Chondrocyte (in vitro differentiated cells): ENCODE measurements around the gene SPSB1. TPM values are rescaled to one million over a fixed set of nuclear protein-coding genes. Genes with fewer than 3 reads are reported as not detected.

Experiments used
- DNase-seq: peaks from one replicate; pipeline ENCODE4 v3.0.0; 2021; ENCODE audit warnings: mixed read lengths, low spot score
- H3K27ac Mint-ChIP-seq: one replicate; pipeline ENCODE4 v1.8.0; 2021; ENCODE audit warnings: mild to moderate bottlenecking, moderate library complexity, mixed read lengths; ENCODE audit not compliant: unreplicated experiment
- H3K27me3 Mint-ChIP-seq: 2 replicates; pipeline ENCODE4 v1.8.0; 2021; ENCODE audit warnings: low read depth, mixed read lengths
- H3K36me3 Mint-ChIP-seq: 2 replicates; pipeline ENCODE4 v1.8.0; 2021; ENCODE audit warnings: low read depth, mixed read lengths
- H3K4me1 Mint-ChIP-seq: 2 replicates; pipeline ENCODE4 v1.8.0; 2021; ENCODE audit warnings: low read depth, mild to moderate bottlenecking, mixed read lengths
- H3K4me3 Mint-ChIP-seq: one replicate; pipeline ENCODE4 v1.8.0; 2021; ENCODE audit warnings: mild to moderate bottlenecking, moderate library complexity, mixed read lengths; ENCODE audit not compliant: unreplicated experiment
- H3K9me3 Mint-ChIP-seq: 2 replicates; pipeline ENCODE4 v1.8.0; 2021; ENCODE audit warnings: low read depth, mixed read lengths
- CTCF ChIP-seq: fragments of 200-600 bp; sonication (generic); IDR thresholded peaks from 2 replicates; pipeline ENCODE4 v1.5.0; 2021; ENCODE audit warnings: antibody characterized with exemption, mild to moderate bottlenecking, moderate library complexity
- total RNA-seq: library from RNA; stranded (reverse); gene quantifications from 3 replicates; pipeline ENCODE4 v1.2.1, GENCODE V29; 2021

Gene SPSB1
- total RNA-seq, 1 donor from 2014 or later: 173 TPM

- Mint-ChIP-seq H3K36me3 (peaks cover 22% of the 10 kb centered on the region), H3K27ac (peak overlapping the region; percentile 93), H3K4me3 (no peak overlapping the region), H3K9me3 (no peaks in the 10 kb centered on the region), H3K27me3 (no peaks in the 10 kb centered on the region), H3K4me1 (peaks cover 98% of the 10 kb centered on the region)
- TF ChIP-seq CTCF: no peak
- no peak for DNase-seq
Observed at GRCh38 chr1:9324246-9325096, 31.8 kb downstream of the SPSB1 start.

GRCh38 chr1:9326596-9326995 is 33.9 kb downstream of the SPSB1 start:
- no peaks in the 10 kb centered on the region for H3K9me3 Mint-ChIP-seq
- H3K27me3 Mint-ChIP-seq: no peaks in the 10 kb centered on the region
- DNase-seq: no peak
- no peak overlapping the region for H3K4me3 Mint-ChIP-seq
- peaks cover 22% of the 10 kb centered on the region for H3K36me3 Mint-ChIP-seq
- H3K4me1 Mint-ChIP-seq: peaks cover 96% of the 10 kb centered on the region
- TF ChIP-seq CTCF: no peak
- H3K27ac Mint-ChIP-seq: peak overlapping the region; percentile 93

- no peak for DNase-seq
- no peak for TF ChIP-seq CTCF
- H3K27ac Mint-ChIP-seq: peak overlapping the region; percentile 87
- no peaks in the 10 kb centered on the region for H3K27me3 Mint-ChIP-seq
- H3K36me3 Mint-ChIP-seq: peaks cover 24% of the 10 kb centered on the region
- no peaks in the 10 kb centered on the region for H3K9me3 Mint-ChIP-seq
- H3K4me1 Mint-ChIP-seq: peaks cover 96% of the 10 kb centered on the region
- no peak overlapping the region for H3K4me3 Mint-ChIP-seq
Observed at GRCh38 chr1:9328201-9328600, 35.5 kb downstream of the SPSB1 start.

GRCh38 chr1:9328715-9329114 is 36.0 kb downstream of the SPSB1 start:
- DNase-seq: no peak
- Mint-ChIP-seq H3K4me3 (peak overlapping the region; percentile 10), H3K9me3 (no peaks in the 10 kb centered on the region), H3K4me1 (peaks cover 96% of the 10 kb centered on the region), H3K27ac (peak overlapping the region; percentile 87), H3K27me3 (no peaks in the 10 kb centered on the region), H3K36me3 (peaks cover 23% of the 10 kb centered on the region)
- no peak for TF ChIP-seq CTCF

- peaks cover 26% of the 10 kb centered on the region for H3K36me3 Mint-ChIP-seq
- no peak for DNase-seq
- no peak for TF ChIP-seq CTCF
- no peak overlapping the region for H3K4me3 Mint-ChIP-seq
- peaks cover 91% of the 10 kb centered on the region for H3K4me1 Mint-ChIP-seq
- H3K27ac Mint-ChIP-seq: peak overlapping the region; percentile 90
- H3K27me3 Mint-ChIP-seq: no peaks in the 10 kb centered on the region
- no peaks in the 10 kb centered on the region for H3K9me3 Mint-ChIP-seq
Observed at GRCh38 chr1:9331016-9331415, 38.3 kb downstream of the SPSB1 start.
